A549 (cell line): ENCODE measurements around the gene MYRF. TPM values are rescaled to one million over a fixed set of nuclear protein-coding genes. Genes with fewer than 3 reads are reported as not detected.
A peak's percentile ranks its signal among the peaks of the same experiment; 100 is the strongest.

ENCODE experiments used
- ATAC-seq, 2 experiments: fragments of 200-7000 bp in 1 of 2; fragments of >200 bp in 1 of 2; cut with Nextera tagmentation in 1 of 2; cut with Tn5 transposase in 1 of 2; 3 replicates each; pipeline versions ENCODE4 v1.8.0 to v1.9.1; 2018 to 2020; ENCODE audit warnings: mild to moderate bottlenecking in 1 of 2, moderate library complexity in 1 of 2
- CTCF ChIA-PET: fragments of 300-600 bp; sonication (Branson Sonifier 250); formaldehyde crosslinking; extraction: SDS; loops from one replicate; lab custom pipeline; 2021; ENCODE audit warnings: antibody characterized with exemption, inconsistent platforms; lab: Yijun Ruan, JAX
- POLR2A ChIA-PET: fragments of 350-600 bp; formaldehyde crosslinking; extraction: SDS; loops from one replicate; lab custom pipeline; 2021; ENCODE audit warnings: antibody characterized with exemption, inconsistent platforms; lab: Yijun Ruan, JAX
- DNase-seq, 2 experiments: peaks; one replicate each; pipeline versions ENCODE4 v3.0.0 to v3.0.0-alpha.2; 2011 to 2016; ENCODE audit warnings: low read depth in 1 of 2, low spot score in 1 of 2
- FAIRE-seq: peaks from 2 replicates; lab custom pipeline; 2011; peaks lifted over from hg19 to GRCh38; lab: Jason Lieb, UNC
- H3K27ac ChIP-seq, 2 experiments: fragments of >200 bp; sonication (Bioruptor Twin); formaldehyde crosslinking; 3 replicates each; pipeline ENCODE4 v1.5.1; 2016 to 2017
- H3K4me1 ChIP-seq: fragments of >200 bp; sonication (Bioruptor Twin); formaldehyde crosslinking; 3 replicates; pipeline ENCODE4 v1.6.1; 2016
- H3K4me2 ChIP-seq: fragments of >200 bp; sonication (Bioruptor Twin); formaldehyde crosslinking; 3 replicates; pipeline ENCODE4 v1.6.1; 2016
- H3K4me3 ChIP-seq: fragments of >200 bp; sonication (Bioruptor Twin); formaldehyde crosslinking; 3 replicates; pipeline ENCODE4 v1.5.1; 2016
- H3K9me3 ChIP-seq: fragments of >200 bp; sonication (Bioruptor Twin); formaldehyde crosslinking; 3 replicates; pipeline ENCODE4 v1.6.1; 2016
- CEBPB ChIP-seq, 2 experiments: fragments of >200 bp in 1 of 2; sonication (Bioruptor Twin) in 1 of 2; formaldehyde crosslinking in 1 of 2; IDR thresholded peaks; 2 replicates each; pipeline ENCODE4 v1.6.1; 2012 to 2016
- E2F6 ChIP-seq: IDR thresholded peaks from 2 replicates; pipeline ENCODE4 v1.6.1; 2012; ENCODE audit warnings: low read depth, borderline replicate concordance
- EHMT2 ChIP-seq: fragments of 200-600 bp; sonication (generic); IDR thresholded peaks from 2 replicates; pipeline ENCODE4 v1.6.1; 2016; ENCODE audit warnings: antibody characterized with exemption, low read depth, mild to moderate bottlenecking, moderate library complexity
- ESRRA ChIP-seq: fragments of 150-350 bp; IDR thresholded peaks from 2 replicates; pipeline ENCODE4 v1.6.1; 2014; ENCODE audit warnings: mild to moderate bottlenecking, low read length, borderline replicate concordance
- FOSL2 ChIP-seq, 2 experiments: fragments of 450-650 bp in 1 of 2; fragments of >200 bp in 1 of 2; sonication (Bioruptor Twin) in 1 of 2; formaldehyde crosslinking; IDR thresholded peaks; 2 replicates each; pipeline versions ENCODE4 v1.5.0 to v1.6.1; 2016 to 2020; ENCODE audit warnings: mild to moderate bottlenecking in 1 of 2, moderate library complexity in 1 of 2
- FOXS1 ChIP-seq: fragments of 250-450 bp; sonication (Bioruptor Pico); IDR thresholded peaks from 2 replicates; pipeline ENCODE4 v1.5.0; 2020; ENCODE audit warnings: mild to moderate bottlenecking, moderate library complexity
- GATA3 ChIP-seq: IDR thresholded peaks from 2 replicates; pipeline ENCODE4 v1.6.1; 2012; ENCODE audit warnings: borderline replicate concordance
- HOXB13 ChIP-seq: fragments of 250-450 bp; sonication (Bioruptor Pico); IDR thresholded peaks from 2 replicates; pipeline ENCODE4 v1.5.0; 2020; ENCODE audit warnings: low read depth, mild to moderate bottlenecking, moderate library complexity
- HOXB5 ChIP-seq: fragments of 250-450 bp; sonication (Bioruptor Pico); IDR thresholded peaks from 2 replicates; pipeline ENCODE4 v1.5.0; 2020; ENCODE audit warnings: mild to moderate bottlenecking, moderate library complexity
- JUNB ChIP-seq: fragments of >200 bp; sonication (Bioruptor Twin); formaldehyde crosslinking; IDR thresholded peaks from 2 replicates; pipeline ENCODE4 v1.6.1; 2016
- KDM5A ChIP-seq: fragments of 200-600 bp; sonication (generic); IDR thresholded peaks from 2 replicates; pipeline ENCODE4 v1.6.1; 2016; ENCODE audit warnings: antibody characterized with exemption, mild to moderate bottlenecking
- MAFK ChIP-seq: fragments of 450-650 bp; IDR thresholded peaks from 2 replicates; pipeline ENCODE4 v1.6.1; 2014; ENCODE audit not compliant: partially characterized antibody
- NFE2L2 ChIP-seq: fragments of 150-350 bp; conservative IDR thresholded peaks from 2 replicates; pipeline ENCODE4 v1.6.1; 2014; ENCODE audit warnings: low read length
- RFX5 ChIP-seq: fragments of 450-650 bp; IDR thresholded peaks from 2 replicates; pipeline ENCODE4 v1.7.1; 2014; ENCODE audit warnings: antibody characterized with exemption, mild to moderate bottlenecking, moderate library complexity
- RNF2 ChIP-seq: fragments of 200-600 bp; sonication (generic); IDR thresholded peaks from 2 replicates; pipeline ENCODE4 v1.6.1; 2016; ENCODE audit warnings: low read depth, mild to moderate bottlenecking, antibody characterized with exemption, moderate library complexity, borderline replicate concordance
- SMC3 ChIP-seq: fragments of >200 bp; sonication (Bioruptor Twin); formaldehyde crosslinking; IDR thresholded peaks from 3 replicates; pipeline ENCODE4 v1.6.1; 2018; ENCODE audit warnings: inconsistent platforms
- SREBF2 ChIP-seq: fragments of 450-650 bp; IDR thresholded peaks from 2 replicates; pipeline ENCODE4 v1.6.1; 2014; ENCODE audit warnings: mild to moderate bottlenecking, moderate library complexity
- TFCP2L1 ChIP-seq: fragments of 250-450 bp; sonication (Bioruptor Pico); IDR thresholded peaks from 2 replicates; pipeline ENCODE4 v1.5.0; 2021; ENCODE audit warnings: mild to moderate bottlenecking
- TP53 ChIP-seq: fragments of 250-450 bp; sonication (Bioruptor Pico); IDR thresholded peaks from 2 replicates; pipeline ENCODE4 v1.5.0; 2021; ENCODE audit warnings: mild to moderate bottlenecking, moderate library complexity
- WGBS: methylation state at CpG from one replicate; pipeline ENCODE4 v1.1.6; 2017; ENCODE audit errors: missing lambda C conversion rate; 5-methylcytosine and 5-hydroxymethylcytosine counted together
- polyA plus RNA-seq, 4 experiments: library from polyadenylated mRNA; depleted of rRNA in 3 of 4; stranded (reverse); fragments of >200 nt; fragmentation: RNase III in 1 of 4; extraction: RNeasy Plus Mini Kit Qiagen cat#74134 plus additional on column Dnase treatment in 1 of 4; gene quantifications; 2 replicates in 3 of 4; 3 replicates in 1 of 4; pipeline ENCODE4 v1.2.3, GENCODE V29; 2011 to 2017

Gene MYRF
- polyA plus RNA-seq, 2 of the 4 experiments (the other 2 are of a cell fraction), result 14.7 to 22.3 TPM

- peaks cover 6% of the 10 kb centered on the region; the same call in 2 of the 3 replicates for H3K4me1 ChIP-seq
- FAIRE-seq (no peak), DNase-seq (no peak), ATAC-seq (no peak)
- H3K27ac ChIP-seq, result no peak overlapping the region
- H3K4me2 ChIP-seq, result no peak overlapping the region
- CTCF ChIA-PET, result interaction anchor here (0.9 to 5.4 kb wide), 7 partner anchors 8 to 330 kb away, joined by 3 to 71 read pairs (median 6); no protein-coding TSS in a partner anchor
- no peak for TF ChIP-seq KDM5A
- no peak for TF ChIP-seq E2F6
- no peak for TF ChIP-seq TP53 (CRISPR knock-in tag)
- TF ChIP-seq MAFK, result no peak
- no peak for TF ChIP-seq CEBPB (IDR thresholded peaks at IDR 0.05)
- TF ChIP-seq HOXB5 (CRISPR knock-in tag), result no peak
- TF ChIP-seq HOXB13 (CRISPR knock-in tag), result no peak
- no peak for TF ChIP-seq FOXS1
- no peak for TF ChIP-seq NFE2L2
- no peak for TF ChIP-seq RFX5
- no peak for TF ChIP-seq ESRRA
- TF ChIP-seq SMC3, result no peak
- no peak for TF ChIP-seq RNF2
- no peak for TF ChIP-seq FOSL2 (IDR thresholded peaks at IDR 0.05)
- no peak for TF ChIP-seq FOSL2 (CRISPR knock-in tag; IDR thresholded peaks at IDR 0.05)
- TF ChIP-seq EHMT2, result no peak
- no peak for TF ChIP-seq GATA3
- no peak for TF ChIP-seq TFCP2L1 (CRISPR knock-in tag)
- TF ChIP-seq SREBF2, result no peak
- H3K9me3 ChIP-seq, result no peaks in the 10 kb centered on the region
- H3K4me3 ChIP-seq, result no peak overlapping the region
- WGBS, result 90% methylated on average over 10 of the region's 11 CpGs
- POLR2A ChIA-PET, result no interaction called here
These were observed 26.0 kb downstream of the MYRF start for GRCh38 chr11:61778357-61778886.

GRCh38 chr11:61778920-61779650 is 26.6 kb downstream of the MYRF start:
- CTCF ChIA-PET, result interaction anchor here (0.7 to 5.4 kb wide), 8 partner anchors 8 to 329 kb away, joined by 3 to 71 read pairs (median 4); no protein-coding TSS in a partner anchor
- DNase-seq, result no peak
- FAIRE-seq, result no peak
- no peak for ATAC-seq
- no peak overlapping the region for H3K27ac ChIP-seq
- no peak overlapping the region for H3K4me2 ChIP-seq
- POLR2A ChIA-PET, result no interaction called here
- TF ChIP-seq RNF2, result no peak
- WGBS, result 87% methylated on average over 12 of the region's 24 CpGs
- H3K9me3 ChIP-seq, result no peaks in the 10 kb centered on the region
- peaks cover 6% of the 10 kb centered on the region; the same call in 2 of the 3 replicates for H3K4me1 ChIP-seq
- no peak overlapping the region for H3K4me3 ChIP-seq

GRCh38 chr11:61779666-61780525 is 27.5 kb downstream of the MYRF start:
- DNase-seq (no peak), FAIRE-seq (no peak), ATAC-seq (no peak)
- TF ChIP-seq JUNB, result no peak
- WGBS, result 86% methylated on average over 13 of the region's 14 CpGs
- Histone ChIP-seq H3K4me2 (no peak overlapping the region), H3K4me3 (no peak overlapping the region), H3K4me1 (peaks cover 6% of the 10 kb centered on the region; the same call in 2 of the 3 replicates), H3K27ac (peak overlapping the region in 1 of 2 experiments; percentile 1; a peak in 1 of 6 replicates), H3K9me3 (no peaks in the 10 kb centered on the region)
- ChIA-PET POLR2A (no interaction called here), CTCF (interaction anchor here (0.7 to 5.4 kb wide), 16 partner anchors 7 to 328 kb away, joined by 3 to 71 read pairs (median 4); partner anchors contain the start of gene MYRF)
